Fibroblast of mammary gland (primary cell): ENCODE data around the gene STARD13.

ENCODE experiments used
- DNase-seq: peaks from one replicate; pipeline ENCODE4 v3.0.0-alpha.2; 2010; ENCODE audit warnings: low read depth
- H3K4me3 ChIP-seq: 2 replicates; pipeline ENCODE4 v1.5.1; 2011; ENCODE audit warnings: low read depth, mild to moderate bottlenecking, low read length, moderate library complexity; ENCODE audit not compliant: control insufficient read depth
- TF ChIP-seq, protein P1 (sequence below): conservative IDR thresholded peaks from 2 replicates; pipeline ENCODE4 v1.5.1; 2011; ENCODE audit warnings: low read depth, low read length, inconsistent platforms; ENCODE audit not compliant: control insufficient read depth, insufficient read depth

Gene STARD13

GRCh38 chr13:33066329-33066728 is 219.2 kb downstream of the STARD13 start:
- TF ChIP-seq, protein P1, sequence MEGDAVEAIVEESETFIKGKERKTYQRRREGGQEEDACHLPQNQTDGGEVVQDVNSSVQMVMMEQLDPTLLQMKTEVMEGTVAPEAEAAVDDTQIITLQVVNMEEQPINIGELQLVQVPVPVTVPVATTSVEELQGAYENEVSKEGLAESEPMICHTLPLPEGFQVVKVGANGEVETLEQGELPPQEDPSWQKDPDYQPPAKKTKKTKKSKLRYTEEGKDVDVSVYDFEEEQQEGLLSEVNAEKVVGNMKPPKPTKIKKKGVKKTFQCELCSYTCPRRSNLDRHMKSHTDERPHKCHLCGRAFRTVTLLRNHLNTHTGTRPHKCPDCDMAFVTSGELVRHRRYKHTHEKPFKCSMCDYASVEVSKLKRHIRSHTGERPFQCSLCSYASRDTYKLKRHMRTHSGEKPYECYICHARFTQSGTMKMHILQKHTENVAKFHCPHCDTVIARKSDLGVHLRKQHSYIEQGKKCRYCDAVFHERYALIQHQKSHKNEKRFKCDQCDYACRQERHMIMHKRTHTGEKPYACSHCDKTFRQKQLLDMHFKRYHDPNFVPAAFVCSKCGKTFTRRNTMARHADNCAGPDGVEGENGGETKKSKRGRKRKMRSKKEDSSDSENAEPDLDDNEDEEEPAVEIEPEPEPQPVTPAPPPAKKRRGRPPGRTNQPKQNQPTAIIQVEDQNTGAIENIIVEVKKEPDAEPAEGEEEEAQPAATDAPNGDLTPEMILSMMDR, result no peak
- no peak overlapping the region for H3K4me3 ChIP-seq
- no peak for DNase-seq

GRCh38 chr13:33060815-33061214 is 224.7 kb downstream of the STARD13 start:
- TF ChIP-seq, protein P1, result no peak

GRCh38 chr13:33058776-33059327 is 226.7 kb downstream of the STARD13 start:
- H3K4me3 ChIP-seq, result no peak overlapping the region
- DNase-seq, result no peak
- TF ChIP-seq, protein P1, result no peak

More at GRCh38 chr13:33060815-33061214, 224.7 kb downstream of the STARD13 start:
- no peak overlapping the region for H3K4me3 ChIP-seq
- no peak for DNase-seq

- DNase-seq, result peak; percentile 44
- TF ChIP-seq, protein P1, result peak; percentile 62
- H3K4me3 ChIP-seq, result no peak overlapping the region
Measured at GRCh38 chr13:33057019-33057780, 228.4 kb downstream of the STARD13 start.

GRCh38 chr13:33053397-33054066 is 232.0 kb downstream of the STARD13 start:
- no peak for DNase-seq
- H3K4me3 ChIP-seq, result no peak overlapping the region
- TF ChIP-seq, protein P1, result no peak
